Activated T-cell treated with anti-CD3 and anti-CD28 coated beads, Interleukin-2, amount 50 U/mL, for 72 hours (primary cell): ENCODE data around the gene RNF224. TPM values are rescaled to one million over a fixed set of nuclear protein-coding genes. Genes with fewer than 3 reads are reported as not detected.
A peak's percentile ranks its signal among the peaks of the same experiment; 100 is the strongest.
"Not testable (repeated sequence)": the region's sequence is repeated elsewhere in the genome, so short reads cannot be mapped to it uniquely, and the experiment has no call there.

Experiments
- ATAC-seq, 2 donors: fragments of 150-1000 bp; cut with Tn5 transposase; replicated peaks in 1 of 2; 2 replicates each; pipeline ENCODE4 v1.10.0; 2021; ENCODE audit warnings: moderate library complexity in 2 of 2, mild to moderate bottlenecking in 1 of 2
- DNase-seq, 2 donors: peaks; one replicate each; pipeline ENCODE4 v3.0.0; 2021 to 2022; ENCODE audit warnings: mixed read lengths in 1 of 2
- H3K27ac Mint-ChIP-seq: one replicate; pipeline ENCODE4 v1.8.0; 2022; ENCODE audit warnings: mild to moderate bottlenecking, moderate library complexity, mixed read lengths
- H3K27me3 Mint-ChIP-seq: one replicate; pipeline ENCODE4 v1.8.0; 2022; ENCODE audit warnings: low read depth, mixed read lengths
- H3K36me3 Mint-ChIP-seq, 2 donors: one replicate each; pipeline ENCODE4 v1.8.0; 2022; ENCODE audit warnings: mixed read lengths in 2 of 2, mild to moderate bottlenecking in 1 of 2; ENCODE audit not compliant: insufficient read depth in 2 of 2
- H3K4me1 Mint-ChIP-seq: one replicate; pipeline ENCODE4 v1.8.0; 2022; ENCODE audit warnings: low read depth, mixed read lengths
- H3K4me3 Mint-ChIP-seq, 2 donors: one replicate each; pipeline ENCODE4 v1.8.0; 2022; ENCODE audit warnings: mild to moderate bottlenecking in 2 of 2, mixed read lengths in 2 of 2, moderate library complexity in 2 of 2
- H3K9me3 Mint-ChIP-seq, 2 donors: one replicate each; pipeline ENCODE4 v1.8.0; 2022; ENCODE audit warnings: mixed read lengths in 2 of 2
- total RNA-seq, 2 donors: library from RNA; stranded (reverse); gene quantifications; one replicate each; pipeline ENCODE4 v1.2.3, GENCODE V29; 2022

Gene RNF224
- total RNA-seq, 2 donors from 2014 or later: 0.14 TPM; not detected in 1

GRCh38 chr9:137237759-137238726, 10.7 kb downstream of the RNF224 start:
- Mint-ChIP-seq H3K27me3 (no peaks in the 10 kb centered on the region), H3K36me3 (peaks cover 8 to 9% of the 10 kb centered on the region in 2 donors), H3K27ac (no peak overlapping the region), H3K4me3 (peak overlapping the region; percentile 18 to 91), H3K4me1 (peaks cover 18% of the 10 kb centered on the region), H3K9me3 (no peaks in the 10 kb centered on the region)
- ATAC-seq (no peak), DNase-seq (no peak)

- Mint-ChIP-seq H3K4me1 (peaks cover 32% of the 10 kb centered on the region), H3K36me3 (peaks cover 9 to 11% of the 10 kb centered on the region in 2 donors)
- ATAC-seq: not testable (repeated sequence)
These were observed 12.4 kb downstream of the RNF224 start for GRCh38 chr9:137239541-137240200.

DNA sequence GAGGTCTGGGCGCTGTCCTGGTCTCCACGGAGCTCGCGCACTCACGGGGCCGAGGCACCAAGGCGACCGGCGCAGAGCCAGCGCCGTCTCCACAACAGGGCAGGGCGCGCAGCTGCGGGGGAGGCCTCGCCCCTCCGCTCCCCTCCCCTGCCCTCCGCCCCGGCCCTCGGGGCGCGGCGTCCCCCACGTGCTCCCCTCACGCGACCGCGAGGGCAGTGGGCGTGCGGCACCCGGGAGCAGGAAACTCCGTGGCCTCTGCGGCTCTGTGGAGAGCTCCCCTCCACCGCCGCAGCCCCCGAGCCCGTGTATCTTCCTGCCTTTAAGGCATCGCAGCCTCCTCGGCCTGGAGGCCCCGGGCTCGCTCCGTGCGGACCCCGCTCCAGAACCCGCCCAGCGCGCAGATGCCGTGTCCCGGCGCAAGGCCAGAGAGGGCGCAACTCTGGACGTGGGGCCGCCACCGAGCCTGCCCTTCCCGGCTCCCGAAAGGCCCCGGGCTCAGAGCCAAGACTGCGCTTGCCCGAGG, 13.1 kb downstream of the RNF224 start:
- Mint-ChIP-seq H3K9me3 (no peaks in the 10 kb centered on the region), H3K27ac (no peak overlapping the region), H3K27me3 (no peaks in the 10 kb centered on the region), H3K4me1 (peaks cover 32% of the 10 kb centered on the region), H3K4me3 (peak overlapping the region; percentile 78 to 91), H3K36me3 (peaks cover 9 to 11% of the 10 kb centered on the region in 2 donors)
- peak; percentile 31 to 36 for ATAC-seq
- DNase-seq: peak; percentile 74 to 79

More at GRCh38 chr9:137239541-137240200, 12.4 kb downstream of the RNF224 start:
- H3K9me3 Mint-ChIP-seq, H3K27me3 Mint-ChIP-seq, DNase-seq: not testable (repeated sequence)
- peak overlapping the region; percentile 73 for H3K27ac Mint-ChIP-seq
- H3K4me3 Mint-ChIP-seq: peak overlapping the region; percentile 78 to 91

DNA sequence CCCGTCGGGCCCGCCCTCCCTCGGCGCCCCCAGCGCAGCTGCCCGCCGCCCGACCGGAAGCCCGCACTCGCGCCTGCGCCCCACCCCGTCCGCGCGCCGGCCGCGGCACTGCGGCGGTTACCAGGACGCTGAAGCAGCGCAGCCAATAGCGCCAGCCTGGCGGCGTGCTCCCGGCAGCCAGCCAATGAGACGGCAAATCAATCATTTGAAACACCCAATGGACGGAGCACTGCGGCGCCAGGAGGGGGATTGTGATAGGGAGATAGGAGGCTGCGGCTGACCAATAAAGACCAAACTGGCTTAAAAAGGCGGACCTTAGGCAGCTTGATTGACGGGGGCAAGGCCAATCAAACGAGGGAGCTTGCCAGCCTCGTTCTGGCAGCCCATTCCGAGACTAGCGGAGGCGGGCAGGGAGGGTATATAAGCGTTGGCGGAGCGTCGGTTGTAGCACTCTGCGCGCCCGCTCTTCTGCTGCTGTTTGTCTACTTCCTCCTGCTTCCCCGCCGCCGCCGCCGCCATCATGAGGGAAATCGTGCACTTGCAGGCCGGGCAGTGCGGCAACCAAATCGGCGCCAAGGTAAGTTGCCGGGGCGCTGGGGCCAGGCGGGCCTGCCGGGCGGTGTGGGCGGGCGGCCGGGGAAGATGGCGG, 13.7 kb downstream of the RNF224 start, which contains the start of gene TUBB4B:
Gene TUBB4B, plus strand, starts transcription at position 447 of the 649 bp plus-strand sequence. Its CDS starts 74 bp downstream, at position 521.
- Mint-ChIP-seq H3K4me3 (peak within 1 kb of the TSS; percentile 88 to 91), H3K9me3 (no peaks in the 10 kb centered on the region), H3K36me3 (peaks cover 9 to 11% of the 10 kb centered on the region in 2 donors), H3K27me3 (no peaks in the 10 kb centered on the region), H3K27ac (peak within 1 kb of the TSS; percentile 97), H3K4me1 (peaks cover 32% of the 10 kb centered on the region)
- DNase-seq (peak; percentile 97 to 98), ATAC-seq (peak; percentile 70 to 75)

DNA sequence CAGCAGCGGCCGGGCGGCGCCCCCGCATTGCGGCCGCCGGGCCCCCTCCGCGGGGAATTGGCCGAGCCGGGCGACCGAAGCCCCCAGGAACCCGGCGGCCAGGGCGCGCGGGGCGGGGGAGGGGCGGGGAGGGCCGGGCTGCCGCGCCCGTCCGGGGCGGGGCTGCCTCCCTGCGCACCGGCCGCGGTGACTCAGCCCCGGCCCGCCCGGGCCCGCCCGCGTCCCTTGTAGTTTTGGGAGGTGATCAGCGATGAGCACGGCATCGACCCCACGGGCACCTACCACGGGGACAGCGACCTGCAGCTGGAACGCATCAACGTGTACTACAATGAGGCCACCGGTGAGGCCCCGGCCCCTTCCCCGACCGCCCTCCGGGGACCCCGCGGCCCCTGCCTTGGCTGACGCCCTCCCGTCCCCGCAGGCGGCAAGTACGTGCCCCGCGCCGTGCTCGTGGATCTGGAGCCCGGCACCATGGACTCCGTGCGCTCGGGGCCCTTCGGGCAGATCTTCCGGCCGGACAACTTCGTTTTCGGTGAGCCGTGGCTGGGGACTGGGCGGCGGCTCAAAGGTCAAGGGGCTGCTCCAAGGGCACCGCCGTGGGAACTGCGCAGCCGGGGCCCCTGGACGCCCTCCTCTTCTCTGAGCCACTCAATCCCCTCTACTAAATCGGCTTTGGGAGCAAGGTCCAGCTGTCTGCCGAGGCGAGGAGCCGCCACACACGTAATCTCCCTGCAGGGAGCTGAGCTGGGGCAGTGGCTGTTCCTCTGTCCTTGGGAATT, 14.4 kb downstream of the RNF224 start:
- Mint-ChIP-seq H3K4me3 (peak overlapping the region; percentile 88 to 91), H3K36me3 (peaks cover 9 to 11% of the 10 kb centered on the region in 2 donors), H3K4me1 (peaks cover 32% of the 10 kb centered on the region), H3K27me3 (no peaks in the 10 kb centered on the region), H3K27ac (peak overlapping the region; percentile 93), H3K9me3 (no peaks in the 10 kb centered on the region)
- DNase-seq (peak; percentile 75 to 77), ATAC-seq (peak; percentile 24 to 26)

- DNase-seq: no peak
- ATAC-seq: no peak
- Mint-ChIP-seq H3K4me1 (peaks cover 32% of the 10 kb centered on the region), H3K4me3 (peak overlapping the region; percentile 85 to 88), H3K27me3 (no peaks in the 10 kb centered on the region), H3K9me3 (no peaks in the 10 kb centered on the region), H3K36me3 (peaks cover 9 to 11% of the 10 kb centered on the region in 2 donors), H3K27ac (peak overlapping the region; percentile 93)
These were observed 15.2 kb downstream of the RNF224 start for GRCh38 chr9:137242269-137243203.

- H3K27me3 Mint-ChIP-seq, DNase-seq, H3K9me3 Mint-ChIP-seq, ATAC-seq: not testable (repeated sequence)
- Mint-ChIP-seq H3K4me1 (peaks cover 32% of the 10 kb centered on the region), H3K4me3 (peak overlapping the region; percentile 85 to 88), H3K36me3 (peaks cover 9 to 11% of the 10 kb centered on the region in 2 donors), H3K27ac (peak overlapping the region; percentile 93)
These were observed 15.9 kb downstream of the RNF224 start for GRCh38 chr9:137243266-137243625.

DNA sequence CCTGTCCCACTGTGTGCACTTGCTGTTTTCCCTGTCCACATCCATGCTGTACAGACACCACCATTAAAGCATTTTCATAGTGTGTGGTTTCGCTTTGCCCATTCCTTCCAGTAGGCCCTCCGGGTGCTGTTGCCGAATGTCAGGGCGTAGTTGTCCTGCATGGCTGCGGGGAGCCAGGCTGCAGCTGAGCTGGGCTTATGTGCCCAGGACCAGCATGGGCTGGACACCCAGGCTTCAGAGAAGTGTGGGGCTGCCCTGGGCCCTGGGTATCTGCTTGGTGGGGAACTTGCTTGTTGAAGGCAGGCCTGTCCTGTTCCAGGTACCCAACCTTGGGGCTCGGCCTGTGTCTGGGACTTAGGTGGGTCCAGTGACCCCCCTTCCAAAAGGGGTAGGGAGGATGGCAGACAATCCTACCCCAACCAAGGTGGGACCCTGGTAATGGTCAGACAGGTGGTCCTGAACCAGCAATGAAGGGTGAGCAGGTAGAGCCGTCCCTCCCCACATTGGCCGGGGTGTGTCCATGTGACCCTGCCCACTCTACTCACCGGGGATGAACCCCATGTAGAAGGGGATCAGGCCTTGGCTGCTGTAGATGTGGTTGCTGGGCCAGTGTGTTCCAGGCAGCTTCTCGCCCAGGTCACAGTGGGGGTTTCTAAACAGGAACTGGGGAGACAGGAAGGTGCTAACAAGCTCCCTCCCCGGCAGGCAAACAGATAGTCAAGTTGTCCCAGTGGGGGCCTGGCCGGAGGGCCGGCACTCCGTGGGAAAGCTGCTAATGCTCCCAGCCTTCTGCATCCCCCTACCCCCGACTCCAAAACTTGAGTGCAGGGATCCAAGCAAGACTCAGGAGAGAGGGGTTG, 16.6 kb downstream of the RNF224 start:
- Mint-ChIP-seq H3K27me3 (no peaks in the 10 kb centered on the region), H3K36me3 (peaks cover 9 to 11% of the 10 kb centered on the region in 2 donors), H3K9me3 (no peaks in the 10 kb centered on the region), H3K4me3 (peak overlapping the region; percentile 41 to 85), H3K4me1 (peaks cover 29% of the 10 kb centered on the region), H3K27ac (peak overlapping the region; percentile 28)
- ATAC-seq: no peak
- no peak for DNase-seq

DNA sequence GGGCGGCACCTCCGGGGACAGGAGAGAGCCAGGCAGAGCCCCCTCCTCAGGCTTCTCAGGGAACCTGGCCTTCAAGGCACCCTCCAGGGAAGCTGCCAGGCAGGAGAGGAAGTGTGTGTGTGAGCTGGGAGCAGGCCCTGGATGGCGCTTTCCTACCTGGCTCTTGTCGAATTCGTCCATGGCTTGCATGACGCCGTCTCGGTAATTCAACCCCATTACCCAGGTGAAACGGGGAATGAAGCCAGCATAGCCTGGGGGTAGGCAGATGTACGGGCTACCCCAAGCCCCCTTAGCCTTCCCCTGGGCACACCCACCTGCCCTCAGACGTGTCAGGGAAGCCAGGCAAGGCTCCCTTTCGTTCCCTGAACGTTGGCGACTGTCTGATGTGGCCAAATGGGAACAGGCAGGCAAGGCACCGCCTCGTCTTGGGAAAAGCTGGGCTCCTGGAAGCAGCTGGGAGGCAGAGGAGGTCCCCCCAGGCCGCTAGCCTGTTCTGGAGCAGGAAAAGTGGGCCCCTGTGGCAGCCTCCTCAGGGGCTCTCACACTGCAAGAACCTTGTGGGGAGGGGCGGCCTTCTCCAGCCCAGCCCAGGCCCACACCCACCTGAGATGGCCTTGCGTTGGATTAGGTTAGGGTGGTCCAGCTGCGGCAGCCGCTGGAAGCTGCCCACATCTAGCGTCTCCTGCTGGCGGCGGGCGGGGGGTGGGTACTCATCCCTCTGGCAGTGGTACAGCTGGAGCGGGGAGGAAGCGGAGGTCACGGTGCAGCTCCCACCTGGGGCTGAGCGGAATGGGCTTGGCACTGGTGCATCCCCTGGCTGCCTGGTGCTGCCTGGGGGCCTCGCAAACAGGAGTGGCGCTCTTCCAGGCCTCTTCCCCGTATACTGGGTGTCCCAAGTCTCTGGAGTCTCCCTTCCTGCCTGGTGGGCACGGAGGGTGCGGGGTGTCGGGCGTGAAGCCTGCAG, 17.5 kb downstream of the RNF224 start:
- DNase-seq: peak in 1 of 2 donors; percentile 29
- H3K9me3 Mint-ChIP-seq: no peaks in the 10 kb centered on the region
- H3K4me3 Mint-ChIP-seq: peak overlapping the region in 1 of 2 donors; percentile 41
- ATAC-seq: no peak
- no peaks in the 10 kb centered on the region for H3K27me3 Mint-ChIP-seq
- peak overlapping the region; percentile 54 for H3K27ac Mint-ChIP-seq
- H3K4me1 Mint-ChIP-seq: peaks cover 24% of the 10 kb centered on the region
- H3K36me3 Mint-ChIP-seq: peaks cover 9 to 11% of the 10 kb centered on the region in 2 donors
